Stimulated activated naive CD8-positive, alpha-beta T cell treated with anti-CD3 and anti-CD28 coated beads, Interleukin-15, Interleukin-2, amounts not matched to agents 100 ng/mL and 50 ng/mL, for 24 hours (primary cell): ENCODE results near the gene HAO1.

Experiments
- H3K27ac Mint-ChIP-seq: one replicate; pipeline ENCODE4 v1.8.0; 2021; ENCODE audit warnings: mild to moderate bottlenecking, mixed read lengths
- H3K27me3 Mint-ChIP-seq: one replicate; pipeline ENCODE4 v1.8.0; 2021; ENCODE audit warnings: mixed read lengths
- H3K36me3 Mint-ChIP-seq: one replicate; pipeline ENCODE4 v1.8.0; 2021; ENCODE audit warnings: low read depth, mixed read lengths
- H3K4me1 Mint-ChIP-seq: one replicate; pipeline ENCODE4 v1.8.0; 2021; ENCODE audit warnings: low read depth, mixed read lengths
- H3K4me3 Mint-ChIP-seq: one replicate; pipeline ENCODE4 v1.8.0; 2021; ENCODE audit warnings: mild to moderate bottlenecking, mixed read lengths
- H3K9me3 Mint-ChIP-seq: one replicate; pipeline ENCODE4 v1.8.0; 2021; ENCODE audit warnings: mixed read lengths

Gene HAO1

DNA sequence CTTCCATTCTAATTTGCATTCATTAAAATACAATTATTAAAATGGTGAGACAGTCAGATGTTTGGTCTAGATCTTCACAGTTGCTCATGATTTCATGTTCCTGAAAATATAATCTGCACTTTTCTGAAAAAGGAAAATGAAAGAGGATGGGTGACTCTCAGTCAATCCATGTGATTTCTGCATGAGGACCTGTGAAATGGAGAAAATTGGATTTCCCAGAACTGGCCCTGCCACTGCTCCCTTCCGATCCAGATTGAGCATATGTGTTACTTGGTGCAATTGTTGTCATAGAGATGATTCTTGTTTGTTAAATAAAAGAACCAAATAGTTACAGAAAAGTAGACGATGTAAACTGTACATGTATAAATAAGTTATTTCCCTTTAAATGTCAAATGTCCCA is 37.4 kb downstream of the HAO1 start:
- Mint-ChIP-seq H3K36me3 (no peaks in the 10 kb centered on the region), H3K4me3 (no peak overlapping the region), H3K27ac (no peak overlapping the region), H3K9me3 (peaks cover 6% of the 10 kb centered on the region), H3K27me3 (peaks cover 16% of the 10 kb centered on the region), H3K4me1 (no peaks in the 10 kb centered on the region)

DNA sequence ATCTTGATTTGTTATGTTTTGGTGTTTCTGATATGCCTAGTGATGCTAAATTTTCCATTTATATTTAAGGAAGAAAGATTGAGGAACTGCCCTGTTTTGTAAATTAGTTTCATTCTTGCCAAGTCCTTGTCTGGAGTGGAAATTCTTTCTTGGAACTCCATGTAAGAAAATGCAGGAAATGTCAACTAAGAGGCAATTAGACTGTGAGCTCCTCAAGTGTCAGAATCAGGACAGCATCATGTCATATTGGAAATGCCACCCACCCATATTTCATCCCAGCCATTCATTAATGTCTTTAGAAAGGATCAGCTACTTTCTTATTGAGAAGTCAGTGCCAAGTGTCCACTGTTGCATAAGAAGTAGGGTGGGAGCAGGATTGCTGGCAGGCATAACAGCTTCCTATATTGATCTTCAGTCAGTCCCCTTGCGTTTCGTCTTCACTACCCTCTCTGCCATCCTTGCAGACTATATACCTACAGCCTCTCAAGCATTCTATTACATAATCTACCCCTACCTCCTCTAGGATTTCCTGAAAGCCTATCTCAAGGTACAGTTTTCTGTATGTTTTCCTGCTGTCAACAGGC is 42.4 kb downstream of the HAO1 start:
- no peaks in the 10 kb centered on the region for H3K4me1 Mint-ChIP-seq
- H3K4me3 Mint-ChIP-seq, result no peak overlapping the region
- peaks cover 24% of the 10 kb centered on the region for H3K27me3 Mint-ChIP-seq
- H3K27ac Mint-ChIP-seq, result no peak overlapping the region
- H3K36me3 Mint-ChIP-seq, result no peaks in the 10 kb centered on the region
- H3K9me3 Mint-ChIP-seq, result no peaks in the 10 kb centered on the region

DNA sequence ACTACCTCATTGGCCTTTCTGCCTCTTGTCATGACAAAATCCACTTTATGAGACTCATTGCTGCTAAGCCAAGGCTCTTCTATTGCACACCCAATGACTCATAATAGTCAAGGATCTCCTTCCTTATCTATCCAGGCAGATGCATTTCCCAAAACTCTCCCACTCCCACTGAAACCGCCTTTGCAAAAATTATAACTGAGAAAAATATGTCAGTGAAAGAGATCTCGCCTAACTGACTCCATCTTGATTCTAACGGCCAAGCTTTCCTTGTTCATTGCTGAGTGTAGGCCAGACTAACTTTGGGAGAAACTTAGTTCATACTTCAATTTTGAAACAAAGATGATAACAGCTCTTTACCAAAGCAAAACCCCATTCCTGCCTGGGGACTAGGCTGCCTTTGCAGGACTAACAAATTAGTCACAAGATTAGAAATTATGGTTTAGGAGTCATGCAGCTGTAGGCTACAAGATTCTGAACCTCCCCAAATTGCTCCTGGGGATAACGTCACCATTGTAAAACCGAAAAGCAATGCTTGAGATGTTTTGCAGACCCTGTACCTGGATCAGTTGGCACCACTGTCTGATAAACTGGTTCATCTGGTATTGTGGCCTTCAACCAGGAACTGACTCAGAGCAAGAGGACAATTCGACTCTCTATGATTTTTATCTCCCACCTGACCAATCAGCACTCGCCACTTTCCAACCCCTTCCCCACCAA is 47.1 kb downstream of the HAO1 start:
- Mint-ChIP-seq H3K27ac (no peak overlapping the region), H3K4me1 (no peaks in the 10 kb centered on the region), H3K27me3 (peaks cover 20% of the 10 kb centered on the region), H3K4me3 (no peak overlapping the region), H3K9me3 (no peaks in the 10 kb centered on the region), H3K36me3 (no peaks in the 10 kb centered on the region)

DNA sequence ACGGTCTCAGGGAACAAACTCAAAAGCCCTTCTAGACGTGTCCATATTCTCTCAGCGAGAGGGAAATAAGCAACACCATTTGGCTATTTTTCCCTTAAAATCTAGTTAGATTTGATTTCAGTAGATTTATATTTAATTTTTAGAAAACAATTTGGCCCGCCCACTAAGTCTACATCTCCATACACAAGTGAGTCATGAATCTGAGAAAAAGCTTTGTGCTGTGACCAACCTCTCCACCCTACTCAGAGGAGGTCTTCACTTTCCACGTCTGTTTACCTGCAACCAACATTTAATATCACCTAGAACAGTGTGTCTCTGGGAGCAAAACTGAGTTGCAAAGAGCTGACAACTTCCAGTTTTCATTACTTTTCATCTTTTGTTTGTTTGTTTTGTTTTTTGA is 48.6 kb downstream of the HAO1 start:
- peaks cover 20% of the 10 kb centered on the region for H3K27me3 Mint-ChIP-seq
- no peaks in the 10 kb centered on the region for H3K9me3 Mint-ChIP-seq
- H3K36me3 Mint-ChIP-seq, result no peaks in the 10 kb centered on the region
- H3K27ac Mint-ChIP-seq, result no peak overlapping the region
- H3K4me1 Mint-ChIP-seq, result no peaks in the 10 kb centered on the region
- H3K4me3 Mint-ChIP-seq, result no peak overlapping the region

GRCh38 chr20:7889736-7890135 is 50.5 kb downstream of the HAO1 start:
- Mint-ChIP-seq H3K4me1 (no peaks in the 10 kb centered on the region), H3K4me3 (no peak overlapping the region), H3K9me3 (no peaks in the 10 kb centered on the region), H3K27me3 (peaks cover 17% of the 10 kb centered on the region), H3K27ac (no peak overlapping the region), H3K36me3 (no peaks in the 10 kb centered on the region)

- no peaks in the 10 kb centered on the region for H3K36me3 Mint-ChIP-seq
- H3K27me3 Mint-ChIP-seq, result no peaks in the 10 kb centered on the region
- no peaks in the 10 kb centered on the region for H3K4me1 Mint-ChIP-seq
- no peak overlapping the region for H3K4me3 Mint-ChIP-seq
- no peaks in the 10 kb centered on the region for H3K9me3 Mint-ChIP-seq
- no peak overlapping the region for H3K27ac Mint-ChIP-seq
Observed at GRCh38 chr20:7883741-7884140, 56.5 kb downstream of the HAO1 start.

GRCh38 chr20:7883309-7883708 is 56.9 kb downstream of the HAO1 start:
- Mint-ChIP-seq H3K4me3 (no peak overlapping the region), H3K4me1 (no peaks in the 10 kb centered on the region), H3K36me3 (no peaks in the 10 kb centered on the region)

DNA sequence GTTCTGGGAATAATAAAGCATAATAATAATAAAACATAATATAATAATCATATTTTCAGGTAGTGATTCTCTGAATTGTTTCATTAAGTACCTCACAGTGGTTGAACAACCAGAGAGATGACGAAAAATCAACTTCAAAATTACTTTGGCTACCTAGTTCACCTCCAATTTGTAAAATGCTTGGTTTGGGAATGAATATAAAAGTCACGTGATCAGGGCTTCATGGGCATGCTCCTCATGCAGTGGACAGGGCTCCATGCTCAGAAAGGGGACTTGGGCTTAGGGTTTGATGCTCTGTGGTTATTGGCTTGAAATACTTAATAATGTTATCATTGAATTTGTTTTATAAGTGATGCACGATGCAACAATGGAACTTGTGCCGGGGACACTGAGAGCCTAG is 58.2 kb downstream of the HAO1 start:
- Mint-ChIP-seq H3K27me3 (no peaks in the 10 kb centered on the region), H3K9me3 (no peaks in the 10 kb centered on the region), H3K4me1 (no peaks in the 10 kb centered on the region), H3K27ac (no peak overlapping the region), H3K4me3 (no peak overlapping the region), H3K36me3 (no peaks in the 10 kb centered on the region)

More at GRCh38 chr20:7883309-7883708, 56.9 kb downstream of the HAO1 start:
- Mint-ChIP-seq H3K27me3 (no peaks in the 10 kb centered on the region), H3K27ac (no peak overlapping the region), H3K9me3 (no peaks in the 10 kb centered on the region)

GRCh38 chr20:7881551-7881950 is 58.7 kb downstream of the HAO1 start:
- no peak overlapping the region for H3K27ac Mint-ChIP-seq
- H3K4me3 Mint-ChIP-seq, result no peak overlapping the region
- H3K4me1 Mint-ChIP-seq, result no peaks in the 10 kb centered on the region
- H3K27me3 Mint-ChIP-seq, result no peaks in the 10 kb centered on the region
- no peaks in the 10 kb centered on the region for H3K9me3 Mint-ChIP-seq
- H3K36me3 Mint-ChIP-seq, result no peaks in the 10 kb centered on the region

- Mint-ChIP-seq H3K27ac (no peak overlapping the region), H3K4me1 (no peaks in the 10 kb centered on the region), H3K9me3 (no peaks in the 10 kb centered on the region), H3K4me3 (no peak overlapping the region), H3K36me3 (no peaks in the 10 kb centered on the region), H3K27me3 (no peaks in the 10 kb centered on the region)
Observed at GRCh38 chr20:7879883-7880282, 60.4 kb downstream of the HAO1 start.

- H3K27ac Mint-ChIP-seq, result no peak overlapping the region
- H3K27me3 Mint-ChIP-seq, result no peaks in the 10 kb centered on the region
Observed at GRCh38 chr20:7868108-7868507, 72.2 kb downstream of the HAO1 start.

GRCh38 chr20:7866285-7866684 is 74.0 kb downstream of the HAO1 start:
- Mint-ChIP-seq H3K36me3 (no peaks in the 10 kb centered on the region), H3K27ac (no peak overlapping the region), H3K9me3 (no peaks in the 10 kb centered on the region), H3K4me1 (no peaks in the 10 kb centered on the region), H3K4me3 (no peak overlapping the region), H3K27me3 (no peaks in the 10 kb centered on the region)

More at GRCh38 chr20:7868108-7868507, 72.2 kb downstream of the HAO1 start:
- no peaks in the 10 kb centered on the region for H3K9me3 Mint-ChIP-seq
- H3K36me3 Mint-ChIP-seq, result no peaks in the 10 kb centered on the region
- H3K4me1 Mint-ChIP-seq, result no peaks in the 10 kb centered on the region
- no peak overlapping the region for H3K4me3 Mint-ChIP-seq

DNA sequence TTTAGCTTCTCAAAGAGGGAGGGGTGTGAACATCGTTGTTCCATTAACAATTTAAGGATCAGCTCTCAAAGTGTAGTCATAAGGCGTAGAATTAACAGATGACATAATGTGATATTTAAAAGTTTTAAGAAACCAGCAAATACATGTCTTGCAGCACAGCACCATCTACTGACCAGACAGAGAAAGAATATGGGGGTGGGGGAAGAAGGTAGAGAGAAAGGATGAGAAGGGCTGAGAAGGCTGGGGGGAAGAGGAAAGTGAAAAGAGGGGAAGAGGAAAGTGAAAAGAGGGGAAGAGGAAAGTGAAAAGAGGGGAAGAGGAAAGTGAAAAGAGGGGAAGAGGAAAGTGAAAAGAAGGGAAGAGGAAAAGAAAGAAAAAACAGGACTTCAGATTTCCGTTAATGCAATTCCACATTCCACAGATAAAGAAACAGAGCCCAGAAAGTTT is 80.9 kb downstream of the HAO1 start:
- Mint-ChIP-seq H3K9me3 (no peaks in the 10 kb centered on the region), H3K36me3 (no peaks in the 10 kb centered on the region), H3K27ac (no peak overlapping the region), H3K4me3 (no peak overlapping the region), H3K4me1 (no peaks in the 10 kb centered on the region), H3K27me3 (peaks cover 10% of the 10 kb centered on the region)

GRCh38 chr20:7858734-7859250 is 81.5 kb downstream of the HAO1 start:
- H3K27me3 Mint-ChIP-seq, result peaks cover 10% of the 10 kb centered on the region
- H3K4me1 Mint-ChIP-seq, result no peaks in the 10 kb centered on the region
- H3K36me3 Mint-ChIP-seq, result no peaks in the 10 kb centered on the region
- no peak overlapping the region for H3K27ac Mint-ChIP-seq
- H3K4me3 Mint-ChIP-seq, result no peak overlapping the region
- no peaks in the 10 kb centered on the region for H3K9me3 Mint-ChIP-seq

GRCh38 chr20:7856756-7857155 is 83.5 kb downstream of the HAO1 start:
- Mint-ChIP-seq H3K9me3 (no peaks in the 10 kb centered on the region), H3K27ac (no peak overlapping the region), H3K4me1 (no peaks in the 10 kb centered on the region), H3K27me3 (peaks cover 10% of the 10 kb centered on the region), H3K4me3 (no peak overlapping the region), H3K36me3 (no peaks in the 10 kb centered on the region)

DNA sequence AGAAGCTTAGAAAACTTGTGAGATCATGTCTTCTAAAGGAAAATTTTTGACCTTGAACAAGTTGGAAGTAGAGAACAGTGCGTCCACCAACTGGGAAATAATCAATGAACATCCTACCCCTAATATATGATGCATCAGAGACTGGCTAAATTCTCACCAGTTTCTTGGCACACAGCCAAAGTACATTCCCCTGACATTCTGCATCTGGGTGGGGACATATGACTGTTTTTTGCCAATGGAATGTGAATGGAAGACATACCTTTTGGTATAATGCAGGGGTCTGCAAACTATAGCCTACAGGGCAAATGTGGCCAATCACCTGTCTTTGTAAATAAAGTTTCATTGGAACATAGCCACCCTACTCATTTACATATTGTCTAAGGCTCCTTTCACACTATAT is 84.7 kb downstream of the HAO1 start:
- H3K36me3 Mint-ChIP-seq, result no peaks in the 10 kb centered on the region
- H3K27me3 Mint-ChIP-seq, result peaks cover 10% of the 10 kb centered on the region
- H3K27ac Mint-ChIP-seq, result no peak overlapping the region
- H3K4me1 Mint-ChIP-seq, result no peaks in the 10 kb centered on the region
- no peak overlapping the region for H3K4me3 Mint-ChIP-seq
- no peaks in the 10 kb centered on the region for H3K9me3 Mint-ChIP-seq
